ENCODE results near the gene HES3.

GRCh38 chr1:6282577-6283270 is 38.7 kb downstream of the HES3 start:
- TF ChIP-seq CTCF (IDR thresholded peaks at IDR 0.05) (no peak), EZH2 (IDR thresholded peaks at IDR 0.05; ENCODE audit: borderline replicate concordance, insufficient read depth, low read depth, low read length, poor library complexity, severe bottlenecking) (no peak)
